ENCODE measurements around the gene CHD9. TPM values are rescaled to one million over a fixed set of nuclear protein-coding genes. Genes with fewer than 3 reads are reported as not detected.

Gene CHD9
- polyA plus RNA-seq, 1 donor from 2014 or later = 69.3 TPM

DNA sequence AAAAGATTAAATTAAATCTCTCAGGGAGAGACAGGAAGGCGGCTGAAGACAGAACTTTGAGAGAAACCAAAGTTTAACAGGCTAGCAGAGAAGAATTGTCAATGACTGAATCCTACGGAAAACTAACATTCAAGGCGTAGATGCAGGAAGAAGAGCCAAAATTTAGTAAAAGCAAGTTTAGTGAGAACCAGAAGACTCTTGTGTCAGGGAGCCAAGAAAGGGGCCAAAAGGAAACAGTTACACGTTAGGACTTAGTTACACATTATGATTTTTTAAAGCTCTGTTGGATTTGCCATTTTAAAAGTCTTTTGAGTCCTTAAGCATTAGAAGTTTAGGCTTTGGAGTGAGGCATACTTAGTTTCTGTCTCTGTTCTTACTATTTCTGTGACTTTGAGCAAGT, 164.6 kb downstream of the CHD9 start:
- peaks cover 94% of the 10 kb centered on the region for H3K79me2 ChIP-seq (replicated peaks; ENCODE audit: insufficient read depth, low read length)
- peaks cover 7% of the 10 kb centered on the region for H4K20me1 ChIP-seq (ENCODE audit: insufficient read depth)
- H3K27ac ChIP-seq (ENCODE audit: low read length) = no peak overlapping the region

DNA sequence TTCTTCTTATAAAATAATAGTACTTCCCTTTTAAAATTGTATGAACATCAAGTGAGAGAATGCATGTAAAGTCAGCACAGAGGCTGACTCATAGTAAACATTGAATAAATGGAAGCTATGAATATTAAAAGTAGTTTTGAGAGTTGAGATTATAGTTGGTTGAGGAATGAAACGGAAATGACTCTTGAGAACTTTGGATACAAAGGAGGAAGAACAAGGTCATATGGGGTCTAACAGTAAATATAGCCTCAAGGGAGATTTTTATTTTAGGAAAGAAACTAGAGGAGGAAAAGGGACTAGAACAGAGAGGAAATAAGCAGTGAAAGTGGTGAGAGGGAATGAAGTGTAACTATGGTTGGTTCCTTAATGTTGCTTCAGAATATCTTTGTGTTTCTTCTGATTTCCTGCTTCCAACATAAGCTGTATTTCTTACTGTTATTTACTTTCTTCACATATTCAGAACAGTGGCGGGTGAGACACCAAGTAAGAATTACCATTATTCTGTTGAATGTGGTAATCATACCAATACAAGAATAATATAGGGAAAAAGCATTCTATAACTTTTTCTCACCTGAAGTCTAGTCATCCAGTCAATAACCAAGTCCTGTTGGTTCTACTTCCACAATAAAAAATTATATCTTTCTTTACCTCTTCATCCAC, 165.1 kb downstream of the CHD9 start:
- TF ChIP-seq TAF1 (IDR thresholded peaks at IDR 0.05; ENCODE audit: low read depth) (no peak), MXI1 (conservative IDR thresholded peaks at IDR 0.05; ENCODE audit: poor library complexity, severe bottlenecking) (no peak), POLR2AphosphoS5 (IDR thresholded peaks at IDR 0.05) (no peak), EZH2 (IDR thresholded peaks at IDR 0.05; ENCODE audit: borderline replicate concordance, insufficient read depth, low read length, poor library complexity, severe bottlenecking) (no peak), EP300 (conservative IDR thresholded peaks at IDR 0.05; ENCODE audit: poor library complexity, severe bottlenecking) (no peak), RAD21 (conservative IDR thresholded peaks at IDR 0.05) (no peak), SMC3 (conservative IDR thresholded peaks at IDR 0.05; ENCODE audit: poor library complexity) (no peak)
- TF ChIP-seq, protein P1, sequence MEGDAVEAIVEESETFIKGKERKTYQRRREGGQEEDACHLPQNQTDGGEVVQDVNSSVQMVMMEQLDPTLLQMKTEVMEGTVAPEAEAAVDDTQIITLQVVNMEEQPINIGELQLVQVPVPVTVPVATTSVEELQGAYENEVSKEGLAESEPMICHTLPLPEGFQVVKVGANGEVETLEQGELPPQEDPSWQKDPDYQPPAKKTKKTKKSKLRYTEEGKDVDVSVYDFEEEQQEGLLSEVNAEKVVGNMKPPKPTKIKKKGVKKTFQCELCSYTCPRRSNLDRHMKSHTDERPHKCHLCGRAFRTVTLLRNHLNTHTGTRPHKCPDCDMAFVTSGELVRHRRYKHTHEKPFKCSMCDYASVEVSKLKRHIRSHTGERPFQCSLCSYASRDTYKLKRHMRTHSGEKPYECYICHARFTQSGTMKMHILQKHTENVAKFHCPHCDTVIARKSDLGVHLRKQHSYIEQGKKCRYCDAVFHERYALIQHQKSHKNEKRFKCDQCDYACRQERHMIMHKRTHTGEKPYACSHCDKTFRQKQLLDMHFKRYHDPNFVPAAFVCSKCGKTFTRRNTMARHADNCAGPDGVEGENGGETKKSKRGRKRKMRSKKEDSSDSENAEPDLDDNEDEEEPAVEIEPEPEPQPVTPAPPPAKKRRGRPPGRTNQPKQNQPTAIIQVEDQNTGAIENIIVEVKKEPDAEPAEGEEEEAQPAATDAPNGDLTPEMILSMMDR (IDR thresholded peaks at IDR 0.05; ENCODE audit: poor library complexity, severe bottlenecking) = no peak
- TF ChIP-seq, protein P2, sequence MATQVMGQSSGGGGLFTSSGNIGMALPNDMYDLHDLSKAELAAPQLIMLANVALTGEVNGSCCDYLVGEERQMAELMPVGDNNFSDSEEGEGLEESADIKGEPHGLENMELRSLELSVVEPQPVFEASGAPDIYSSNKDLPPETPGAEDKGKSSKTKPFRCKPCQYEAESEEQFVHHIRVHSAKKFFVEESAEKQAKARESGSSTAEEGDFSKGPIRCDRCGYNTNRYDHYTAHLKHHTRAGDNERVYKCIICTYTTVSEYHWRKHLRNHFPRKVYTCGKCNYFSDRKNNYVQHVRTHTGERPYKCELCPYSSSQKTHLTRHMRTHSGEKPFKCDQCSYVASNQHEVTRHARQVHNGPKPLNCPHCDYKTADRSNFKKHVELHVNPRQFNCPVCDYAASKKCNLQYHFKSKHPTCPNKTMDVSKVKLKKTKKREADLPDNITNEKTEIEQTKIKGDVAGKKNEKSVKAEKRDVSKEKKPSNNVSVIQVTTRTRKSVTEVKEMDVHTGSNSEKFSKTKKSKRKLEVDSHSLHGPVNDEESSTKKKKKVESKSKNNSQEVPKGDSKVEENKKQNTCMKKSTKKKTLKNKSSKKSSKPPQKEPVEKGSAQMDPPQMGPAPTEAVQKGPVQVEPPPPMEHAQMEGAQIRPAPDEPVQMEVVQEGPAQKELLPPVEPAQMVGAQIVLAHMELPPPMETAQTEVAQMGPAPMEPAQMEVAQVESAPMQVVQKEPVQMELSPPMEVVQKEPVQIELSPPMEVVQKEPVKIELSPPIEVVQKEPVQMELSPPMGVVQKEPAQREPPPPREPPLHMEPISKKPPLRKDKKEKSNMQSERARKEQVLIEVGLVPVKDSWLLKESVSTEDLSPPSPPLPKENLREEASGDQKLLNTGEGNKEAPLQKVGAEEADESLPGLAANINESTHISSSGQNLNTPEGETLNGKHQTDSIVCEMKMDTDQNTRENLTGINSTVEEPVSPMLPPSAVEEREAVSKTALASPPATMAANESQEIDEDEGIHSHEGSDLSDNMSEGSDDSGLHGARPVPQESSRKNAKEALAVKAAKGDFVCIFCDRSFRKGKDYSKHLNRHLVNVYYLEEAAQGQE (IDR thresholded peaks at IDR 0.05; ENCODE audit: borderline replicate concordance) = no peak
- no peaks in the 10 kb centered on the region for H3K36me3 ChIP-seq (ENCODE audit: insufficient read depth, low read length)
- H4K20me1 ChIP-seq (ENCODE audit: insufficient read depth) = peaks cover 7% of the 10 kb centered on the region
- H3K79me2 ChIP-seq (replicated peaks; ENCODE audit: insufficient read depth, low read length) = peaks cover 89% of the 10 kb centered on the region
- no peaks in the 10 kb centered on the region for H3F3A ChIP-seq (ENCODE audit: insufficient read depth, low read length, poor library complexity, severe bottlenecking)
- H3K27me3 ChIP-seq (ENCODE audit: insufficient read depth, low read depth, low read length) = no peaks in the 10 kb centered on the region
- H3K4me2 ChIP-seq (ENCODE audit: low read length) = no peak overlapping the region
- no peak overlapping the region for H3K4me3 ChIP-seq (ENCODE audit: low read length)
- no peaks in the 10 kb centered on the region for H3K9me3 ChIP-seq (ENCODE audit: low read length)
- no peak overlapping the region for H2AFZ ChIP-seq (ENCODE audit: low read depth, low read length)
- H3K9ac ChIP-seq (ENCODE audit: low read length) = no peak overlapping the region
- H3K27ac ChIP-seq (ENCODE audit: low read length) = no peak overlapping the region
- no peaks in the 10 kb centered on the region for H3K9me2 ChIP-seq (ENCODE audit: insufficient read depth, low read length)

More for the DNA sequence above, 164.6 kb downstream of the CHD9 start:
- H3K9ac ChIP-seq (ENCODE audit: low read length) = no peak overlapping the region
- H3K4me3 ChIP-seq (ENCODE audit: low read length) = no peak overlapping the region
- H3K36me3 ChIP-seq (ENCODE audit: insufficient read depth, low read length) = no peaks in the 10 kb centered on the region
- no peak overlapping the region for H2AFZ ChIP-seq (ENCODE audit: low read depth, low read length)
- H3K4me2 ChIP-seq (ENCODE audit: low read length) = no peak overlapping the region
- TF ChIP-seq MXI1 (conservative IDR thresholded peaks at IDR 0.05; ENCODE audit: poor library complexity, severe bottlenecking) = no peak
- TF ChIP-seq, protein P1 (IDR thresholded peaks at IDR 0.05; ENCODE audit: poor library complexity, severe bottlenecking) = no peak
- no peak for TF ChIP-seq EP300 (conservative IDR thresholded peaks at IDR 0.05; ENCODE audit: poor library complexity, severe bottlenecking)
- no peak for TF ChIP-seq TAF1 (IDR thresholded peaks at IDR 0.05; ENCODE audit: low read depth)
- TF ChIP-seq SMC3 (conservative IDR thresholded peaks at IDR 0.05; ENCODE audit: poor library complexity) = no peak
- no peak for TF ChIP-seq POLR2AphosphoS5 (IDR thresholded peaks at IDR 0.05)
- no peak for TF ChIP-seq RAD21 (conservative IDR thresholded peaks at IDR 0.05)
- TF ChIP-seq EZH2 (IDR thresholded peaks at IDR 0.05; ENCODE audit: borderline replicate concordance, insufficient read depth, low read length, poor library complexity, severe bottlenecking) = no peak
- TF ChIP-seq, protein P2 (IDR thresholded peaks at IDR 0.05; ENCODE audit: borderline replicate concordance) = no peak
- no peaks in the 10 kb centered on the region for H3K9me3 ChIP-seq (ENCODE audit: low read length)
- no peaks in the 10 kb centered on the region for H3F3A ChIP-seq (ENCODE audit: insufficient read depth, low read length, poor library complexity, severe bottlenecking)
- no peaks in the 10 kb centered on the region for H3K9me2 ChIP-seq (ENCODE audit: insufficient read depth, low read length)
- H3K27me3 ChIP-seq (ENCODE audit: insufficient read depth, low read depth, low read length) = no peaks in the 10 kb centered on the region

Data from neural cell (in vitro differentiated cells).